Cardiac fibroblast (primary cell): Measurements from ENCODE around the gene PARN.

ENCODE experiments used
- DNase-seq, 2 donors: peaks; one replicate each; pipeline versions ENCODE4 v3.0.0 to v3.0.0-alpha.2; 2010; ENCODE audit warnings: low read depth in 2 of 2
- H3K4me3 ChIP-seq, 2 donors: replicated peaks in 1 of 2; 1 replicate in 1 of 2; 2 replicates in 1 of 2; pipeline ENCODE4 v1.5.1; 2011; ENCODE audit warnings: low read depth in 2 of 2, low read length in 2 of 2, mild to moderate bottlenecking in 2 of 2, moderate library complexity in 1 of 2
- TF ChIP-seq, protein P1 (sequence below): IDR thresholded peaks from one replicate; pipeline ENCODE4 v1.5.1; 2011; ENCODE audit warnings: low read depth, mild to moderate bottlenecking, low read length, inconsistent platforms

Gene PARN

DNA sequence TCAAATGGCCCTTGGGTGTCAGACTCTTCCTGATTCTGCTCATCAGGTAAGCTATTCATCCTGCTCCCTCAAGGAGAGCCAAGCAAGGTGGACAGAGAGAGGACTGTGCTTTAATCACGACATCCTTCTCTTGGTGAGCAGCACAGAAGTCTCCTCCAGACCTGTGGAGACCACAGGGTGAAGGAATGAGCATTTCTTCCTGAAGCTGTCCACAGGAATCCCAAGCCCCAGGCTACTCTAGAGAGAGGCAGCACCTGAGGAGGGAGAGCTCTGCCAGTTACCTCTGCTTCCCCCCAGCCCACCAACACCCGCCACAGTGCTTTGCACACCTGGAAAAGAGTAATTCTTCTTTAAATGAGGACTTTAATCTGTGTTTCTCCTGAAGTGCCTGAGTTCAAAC is 100.0 kb downstream of the PARN start:
- no peak for DNase-seq
- TF ChIP-seq, protein P1, sequence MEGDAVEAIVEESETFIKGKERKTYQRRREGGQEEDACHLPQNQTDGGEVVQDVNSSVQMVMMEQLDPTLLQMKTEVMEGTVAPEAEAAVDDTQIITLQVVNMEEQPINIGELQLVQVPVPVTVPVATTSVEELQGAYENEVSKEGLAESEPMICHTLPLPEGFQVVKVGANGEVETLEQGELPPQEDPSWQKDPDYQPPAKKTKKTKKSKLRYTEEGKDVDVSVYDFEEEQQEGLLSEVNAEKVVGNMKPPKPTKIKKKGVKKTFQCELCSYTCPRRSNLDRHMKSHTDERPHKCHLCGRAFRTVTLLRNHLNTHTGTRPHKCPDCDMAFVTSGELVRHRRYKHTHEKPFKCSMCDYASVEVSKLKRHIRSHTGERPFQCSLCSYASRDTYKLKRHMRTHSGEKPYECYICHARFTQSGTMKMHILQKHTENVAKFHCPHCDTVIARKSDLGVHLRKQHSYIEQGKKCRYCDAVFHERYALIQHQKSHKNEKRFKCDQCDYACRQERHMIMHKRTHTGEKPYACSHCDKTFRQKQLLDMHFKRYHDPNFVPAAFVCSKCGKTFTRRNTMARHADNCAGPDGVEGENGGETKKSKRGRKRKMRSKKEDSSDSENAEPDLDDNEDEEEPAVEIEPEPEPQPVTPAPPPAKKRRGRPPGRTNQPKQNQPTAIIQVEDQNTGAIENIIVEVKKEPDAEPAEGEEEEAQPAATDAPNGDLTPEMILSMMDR = no peak
- no peak overlapping the region for H3K4me3 ChIP-seq

DNA sequence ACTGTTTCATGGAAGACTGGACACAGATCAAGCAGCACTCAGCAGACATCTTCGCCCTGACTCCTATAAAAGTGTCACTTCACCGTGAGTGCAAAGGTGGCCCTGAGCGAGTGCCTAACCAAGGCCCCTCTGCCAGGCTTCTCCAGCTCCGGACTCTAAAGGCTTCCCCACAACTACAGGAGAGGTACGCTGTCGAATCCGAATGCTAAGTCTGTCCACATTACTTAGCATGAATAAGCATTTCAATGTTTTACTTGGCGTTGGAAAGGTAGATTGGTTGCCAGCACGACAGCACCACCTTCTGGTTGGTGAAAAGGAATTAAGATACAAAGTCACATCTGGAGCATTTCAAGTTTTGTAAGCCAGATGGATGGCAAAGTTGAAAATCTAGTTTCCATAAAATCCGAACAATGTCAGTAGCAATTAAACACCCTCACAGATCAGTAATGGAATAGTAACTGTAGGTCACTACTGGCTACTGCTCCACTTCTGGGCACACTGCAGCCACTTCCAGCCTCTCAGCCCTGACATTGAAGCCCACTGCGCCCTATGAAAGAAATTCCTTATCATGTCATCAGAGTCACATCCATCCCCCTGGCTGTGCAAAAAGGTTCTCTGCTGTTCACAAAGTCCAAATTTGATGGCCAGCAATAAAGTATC is 100.9 kb downstream of the PARN start:
- peak; percentile 96 for DNase-seq
- TF ChIP-seq, protein P1 = peak; percentile 66
- no peak overlapping the region for H3K4me3 ChIP-seq

- DNase-seq = peak in 1 of 2 donors; percentile 7
- no peak overlapping the region for H3K4me3 ChIP-seq
- TF ChIP-seq, protein P1 = no peak
Measured at GRCh38 chr16:14528306-14528705, 101.8 kb downstream of the PARN start.

- DNase-seq = peak; percentile 87 to 92
- TF ChIP-seq, protein P1 = no peak
- H3K4me3 ChIP-seq = no peak overlapping the region
Measured at GRCh38 chr16:14527411-14528044, 102.5 kb downstream of the PARN start.

DNA sequence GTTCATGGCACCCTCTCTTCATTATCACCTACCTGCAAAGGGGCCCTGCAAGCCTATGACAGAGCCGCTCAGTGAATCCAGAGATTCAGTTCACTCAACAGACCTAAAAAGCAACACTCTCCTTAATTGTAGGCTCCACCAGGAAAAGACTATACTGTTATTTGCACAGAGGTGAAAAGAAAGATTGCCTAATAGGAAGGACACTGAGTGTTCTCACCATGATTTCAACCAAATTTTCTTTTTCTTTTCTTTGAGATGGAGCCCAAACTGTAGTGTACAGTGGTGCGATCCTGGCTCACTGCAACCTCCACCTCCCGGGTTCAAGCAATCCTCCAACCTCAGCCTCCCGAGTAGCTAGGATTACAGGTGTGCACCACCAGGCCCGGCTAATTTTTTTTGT is 104.5 kb downstream of the PARN start:
- H3K4me3 ChIP-seq = no peak overlapping the region
- TF ChIP-seq, protein P1 = no peak
- no peak for DNase-seq

DNA sequence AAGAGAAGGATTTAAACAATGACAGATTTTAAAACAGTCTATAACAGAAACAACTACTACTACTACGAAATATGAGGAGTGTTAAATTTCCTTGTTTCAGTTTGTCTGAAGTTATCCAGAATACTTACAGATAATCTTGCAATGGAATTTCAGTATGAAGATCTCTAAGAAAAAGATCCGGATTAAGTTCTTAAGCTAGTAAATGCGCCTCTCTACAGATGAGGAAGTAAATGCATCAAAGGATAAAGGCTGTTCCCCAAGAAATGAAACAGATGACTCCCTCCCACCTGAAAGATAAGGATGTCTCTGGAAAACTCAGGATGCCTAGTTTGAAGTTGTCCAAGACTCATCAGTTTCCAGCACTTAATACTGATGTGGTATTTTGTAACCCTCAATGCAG is 105.1 kb downstream of the PARN start:
- TF ChIP-seq, protein P1 = no peak
- no peak for DNase-seq
- no peak overlapping the region for H3K4me3 ChIP-seq

DNA sequence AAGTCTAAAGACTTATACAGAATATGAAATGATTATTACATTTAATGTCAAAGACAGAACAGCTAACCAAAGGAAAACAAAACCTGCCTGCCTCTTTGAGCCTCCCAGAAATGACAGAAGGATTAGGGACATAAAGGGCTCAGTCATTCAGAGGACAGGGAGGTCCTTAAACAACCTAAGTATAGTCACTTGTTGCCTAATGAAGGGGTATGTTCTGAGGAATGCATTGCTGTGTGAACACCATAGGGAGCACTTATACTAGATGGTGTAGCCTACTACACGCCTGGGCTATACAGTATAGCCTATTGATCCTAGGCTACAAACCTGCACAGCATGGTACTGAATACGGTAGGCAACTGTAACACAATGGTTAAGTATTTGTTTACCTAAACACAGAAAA is 106.4 kb downstream of the PARN start:
- DNase-seq = no peak
- TF ChIP-seq, protein P1 = no peak
- H3K4me3 ChIP-seq = no peak overlapping the region
